NCI-H128 (cell line): ENCODE results near the gene JAKMIP1.
A peak's percentile ranks its signal among the peaks of the same experiment; 100 is the strongest.
"Not testable (repeated sequence)": the region's sequence is repeated elsewhere in the genome, so short reads cannot be mapped to it uniquely, and the experiment has no call there.

Experiments used
- DNase-seq: peaks from one replicate; lab custom pipeline; 2025; ENCODE audit not compliant: unreplicated experiment; lab: John Stamatoyannopoulos, UW

Gene JAKMIP1

DNA sequence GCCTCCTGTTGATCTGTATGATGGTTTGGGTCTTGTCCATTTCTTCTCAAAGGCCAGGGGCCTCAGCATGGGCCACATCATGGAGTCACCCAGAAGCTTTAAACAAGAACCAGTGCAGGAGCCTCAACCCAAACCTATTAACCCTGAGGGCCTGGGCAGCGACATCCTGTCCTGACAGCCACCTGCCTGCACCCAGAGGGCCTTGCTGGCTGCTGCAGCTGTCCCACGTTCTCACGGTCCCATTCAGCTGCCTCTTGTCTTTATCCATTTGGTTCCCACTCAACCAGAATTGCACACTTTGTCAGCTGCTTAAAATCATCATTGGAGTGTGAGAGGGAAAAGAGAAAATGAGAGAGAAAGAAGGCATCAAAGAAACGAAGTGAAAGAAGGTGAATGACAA lies 203.7 kb downstream of the JAKMIP1 start:
- DNase-seq: no peak

DNA sequence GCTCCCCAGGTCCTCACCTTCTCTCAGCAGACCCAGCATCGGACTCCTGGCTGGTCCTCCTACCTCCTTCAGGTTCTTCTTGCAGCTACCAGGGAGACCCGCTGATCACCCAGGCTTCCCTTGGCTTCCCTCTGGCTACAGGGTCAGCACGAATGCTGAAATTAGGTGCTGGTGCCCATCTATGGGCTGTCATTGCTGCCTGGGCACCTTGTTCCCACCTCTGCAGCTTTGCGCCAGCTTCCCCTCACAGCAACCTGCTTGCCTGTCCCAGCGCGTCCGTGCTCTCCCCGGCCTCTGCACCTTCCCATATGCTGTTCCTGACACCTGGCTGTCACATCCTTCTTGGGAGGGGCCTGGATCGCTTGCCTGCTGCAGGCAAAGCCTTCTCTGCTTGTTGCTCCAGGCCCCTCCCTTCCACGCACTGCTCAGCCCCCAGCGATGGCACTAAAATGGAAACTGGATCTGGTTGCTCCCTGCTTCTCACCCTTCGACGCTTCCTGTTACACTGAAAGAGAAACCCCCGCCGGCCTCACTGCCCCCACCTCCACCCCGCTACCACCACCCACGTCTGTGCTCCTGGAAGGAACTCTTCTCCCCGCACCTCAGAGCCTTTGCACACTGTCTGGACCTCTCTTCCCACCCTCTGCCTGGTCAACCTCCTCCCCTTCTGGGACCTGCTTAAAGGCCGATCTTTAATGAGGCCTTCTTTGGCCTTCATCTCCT lies 204.3 kb downstream of the JAKMIP1 start:
- no peak for DNase-seq

DNA sequence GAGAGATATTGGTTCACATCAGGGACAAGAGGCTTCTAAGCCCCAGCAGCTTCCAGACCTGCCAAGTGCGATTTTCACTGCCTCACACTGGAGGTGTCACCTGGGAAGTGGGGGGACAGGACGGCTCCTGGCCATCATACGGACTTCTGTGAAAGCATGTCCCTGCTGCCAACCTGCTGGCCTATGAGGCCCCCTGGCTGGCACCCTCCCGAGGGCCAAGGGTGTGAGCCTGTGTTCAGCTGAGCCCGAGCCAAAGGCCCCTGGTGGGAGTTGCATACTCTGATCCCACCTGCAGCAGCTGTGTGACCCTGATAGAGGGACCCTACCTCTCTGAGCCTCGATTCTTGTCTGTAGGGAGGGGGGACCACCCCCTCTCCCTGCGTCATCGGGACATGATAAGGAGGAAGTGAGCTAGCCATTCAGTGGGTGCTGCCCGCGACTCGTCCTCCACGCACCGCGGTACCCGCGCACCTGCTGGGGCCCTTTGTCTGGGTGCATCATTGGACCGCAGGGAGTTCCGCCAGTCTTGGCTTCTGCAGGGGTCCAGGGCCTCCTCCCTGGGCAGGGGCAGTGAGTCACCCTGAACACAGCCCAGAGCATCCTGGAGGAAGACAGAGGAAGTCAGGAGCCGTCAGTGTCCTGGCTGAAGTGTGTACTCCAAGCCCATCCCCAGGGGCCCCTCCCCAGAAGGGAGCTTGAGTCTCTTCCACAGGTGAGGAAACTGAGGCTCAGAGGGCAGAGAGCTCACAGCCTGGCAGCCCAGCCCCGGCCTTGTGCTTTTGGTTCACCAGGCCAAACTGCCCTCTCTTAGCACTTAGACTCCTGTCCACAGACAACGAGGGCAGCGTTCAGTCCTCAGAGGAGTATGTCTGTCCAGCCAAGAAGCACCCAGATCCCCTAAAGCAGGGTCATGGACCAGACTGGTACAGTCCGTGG lies 206.2 kb downstream of the JAKMIP1 start:
- no peak for DNase-seq

DNA sequence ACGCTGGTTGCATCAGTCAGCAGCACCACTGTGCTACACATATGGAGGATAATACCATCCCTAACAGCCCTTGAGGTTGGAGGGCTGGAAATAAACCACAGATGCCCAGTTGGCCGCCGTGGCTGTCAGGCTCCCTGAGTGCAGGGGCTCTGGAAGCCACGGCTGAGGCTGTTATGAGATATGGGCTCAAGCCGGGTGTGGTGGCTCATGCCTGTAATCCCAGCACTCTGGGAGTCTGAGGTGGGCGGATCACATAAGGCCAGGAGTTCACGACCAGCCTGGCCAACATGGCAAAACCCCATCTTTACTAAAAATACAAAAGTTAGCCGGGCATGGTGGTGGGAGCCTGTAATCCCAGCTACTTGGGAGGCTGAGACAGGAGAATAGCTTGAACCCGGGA lies 207.0 kb downstream of the JAKMIP1 start:
- DNase-seq: not testable (repeated sequence)

DNA sequence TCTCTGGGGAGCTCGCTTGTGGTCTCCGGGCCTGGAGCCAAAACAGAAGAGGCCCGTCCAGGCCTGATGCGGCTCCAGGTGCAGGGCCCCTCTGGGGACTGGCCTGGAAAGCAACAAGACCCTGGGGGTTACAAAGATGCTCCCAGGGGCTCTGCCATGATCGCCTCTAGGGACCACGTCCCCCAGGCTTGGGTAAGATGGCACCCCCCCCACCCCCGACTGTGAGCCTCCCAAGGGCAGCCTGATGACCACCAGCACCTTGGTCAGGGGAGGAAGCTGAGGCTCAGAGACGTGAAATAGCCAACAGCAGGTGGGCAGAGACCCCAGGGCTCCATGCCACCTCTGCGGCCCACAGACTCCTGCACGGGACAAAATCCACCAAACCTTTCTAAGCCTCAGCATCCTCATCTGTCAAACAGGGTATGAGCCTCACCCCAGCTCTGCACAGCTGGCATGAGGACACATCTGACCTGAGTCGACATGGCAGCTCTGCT lies 207.5 kb downstream of the JAKMIP1 start:
- DNase-seq: no peak

DNA sequence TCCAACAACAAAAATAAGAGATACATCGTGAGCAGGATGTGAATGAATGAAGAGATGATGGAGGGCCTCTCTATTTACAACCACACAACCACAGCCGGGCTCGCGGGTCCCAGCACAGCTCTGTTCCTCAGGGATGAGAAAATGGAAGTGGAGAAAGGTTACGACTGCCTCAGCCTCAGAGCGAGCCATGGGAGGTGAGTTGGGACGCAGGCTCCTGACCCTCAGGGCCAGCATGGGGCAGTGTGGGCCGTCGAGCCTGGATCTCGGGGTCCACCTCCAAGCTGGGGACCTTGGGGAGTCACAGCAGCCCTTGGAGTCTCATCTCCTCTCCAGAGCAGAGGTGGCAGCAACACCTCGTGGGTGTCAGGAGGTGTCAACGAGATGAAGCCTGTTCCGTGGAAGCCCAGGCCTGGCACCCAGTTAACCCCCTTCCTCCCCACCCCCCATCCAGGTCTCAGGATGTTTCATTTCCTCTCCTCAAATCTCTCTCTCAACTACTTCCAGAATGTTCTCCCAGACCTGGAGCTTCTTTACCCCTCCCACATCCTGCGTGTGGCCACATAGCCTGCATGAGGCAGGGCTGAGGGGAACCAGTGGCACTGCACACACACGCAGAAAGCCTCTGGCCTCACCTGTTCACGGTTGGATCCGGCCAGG lies 208.1 kb downstream of the JAKMIP1 start:
- no peak for DNase-seq

DNA sequence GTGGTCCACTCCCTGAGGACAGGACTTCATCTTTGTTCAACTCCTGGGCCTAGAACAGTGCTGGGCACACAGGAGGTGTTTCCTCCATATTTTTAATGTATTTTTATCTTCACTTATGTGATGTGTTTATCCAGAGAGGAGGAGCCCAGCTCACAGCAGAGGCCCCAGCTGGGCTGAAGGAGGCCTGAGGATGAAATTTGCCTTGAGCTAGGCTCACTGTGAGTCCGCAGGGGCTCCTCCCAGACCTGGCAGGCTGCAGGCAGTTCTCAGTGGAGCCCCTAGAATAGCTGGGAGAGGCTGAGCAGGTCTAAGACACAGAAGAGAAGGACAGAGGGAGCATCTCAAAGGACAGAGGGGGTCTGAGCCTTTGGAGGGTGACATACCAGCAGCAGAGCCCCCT lies 208.9 kb downstream of the JAKMIP1 start:
- DNase-seq: no peak

DNA sequence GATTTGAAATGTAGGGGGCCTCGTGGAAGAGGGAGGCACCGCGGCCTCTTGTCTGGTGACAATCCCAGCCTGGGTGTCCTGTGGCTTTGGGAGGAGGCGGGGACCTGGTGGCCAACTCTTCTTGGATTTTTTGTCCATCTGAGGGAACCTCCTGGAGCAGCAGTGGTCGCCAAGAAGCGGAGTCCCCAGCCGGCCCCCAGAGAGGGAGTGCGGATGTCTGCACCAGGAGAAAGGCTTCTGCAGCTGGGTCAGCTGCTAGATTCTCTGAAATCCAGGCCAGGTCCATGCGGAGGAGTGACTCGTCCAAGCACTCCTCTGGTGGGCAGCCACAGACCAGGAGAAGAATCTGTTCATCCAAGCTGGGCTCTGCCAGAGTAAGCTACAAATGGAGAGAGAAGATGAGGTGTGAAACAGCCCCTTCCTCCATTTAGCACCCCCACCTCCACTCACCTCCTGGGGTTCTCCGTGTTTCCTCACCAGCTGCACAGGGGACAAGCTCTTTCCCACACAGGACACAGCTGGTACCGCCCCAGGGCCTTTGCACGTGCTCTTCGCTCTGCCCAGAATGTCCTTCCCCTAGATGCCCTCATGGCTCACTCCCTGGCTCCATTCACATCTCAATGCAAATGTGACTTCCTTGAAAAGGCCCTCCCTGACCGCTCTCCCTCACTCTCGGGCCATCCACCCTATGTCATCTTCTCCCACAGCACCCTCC lies 209.7 kb downstream of the JAKMIP1 start:
- no peak for DNase-seq

DNA sequence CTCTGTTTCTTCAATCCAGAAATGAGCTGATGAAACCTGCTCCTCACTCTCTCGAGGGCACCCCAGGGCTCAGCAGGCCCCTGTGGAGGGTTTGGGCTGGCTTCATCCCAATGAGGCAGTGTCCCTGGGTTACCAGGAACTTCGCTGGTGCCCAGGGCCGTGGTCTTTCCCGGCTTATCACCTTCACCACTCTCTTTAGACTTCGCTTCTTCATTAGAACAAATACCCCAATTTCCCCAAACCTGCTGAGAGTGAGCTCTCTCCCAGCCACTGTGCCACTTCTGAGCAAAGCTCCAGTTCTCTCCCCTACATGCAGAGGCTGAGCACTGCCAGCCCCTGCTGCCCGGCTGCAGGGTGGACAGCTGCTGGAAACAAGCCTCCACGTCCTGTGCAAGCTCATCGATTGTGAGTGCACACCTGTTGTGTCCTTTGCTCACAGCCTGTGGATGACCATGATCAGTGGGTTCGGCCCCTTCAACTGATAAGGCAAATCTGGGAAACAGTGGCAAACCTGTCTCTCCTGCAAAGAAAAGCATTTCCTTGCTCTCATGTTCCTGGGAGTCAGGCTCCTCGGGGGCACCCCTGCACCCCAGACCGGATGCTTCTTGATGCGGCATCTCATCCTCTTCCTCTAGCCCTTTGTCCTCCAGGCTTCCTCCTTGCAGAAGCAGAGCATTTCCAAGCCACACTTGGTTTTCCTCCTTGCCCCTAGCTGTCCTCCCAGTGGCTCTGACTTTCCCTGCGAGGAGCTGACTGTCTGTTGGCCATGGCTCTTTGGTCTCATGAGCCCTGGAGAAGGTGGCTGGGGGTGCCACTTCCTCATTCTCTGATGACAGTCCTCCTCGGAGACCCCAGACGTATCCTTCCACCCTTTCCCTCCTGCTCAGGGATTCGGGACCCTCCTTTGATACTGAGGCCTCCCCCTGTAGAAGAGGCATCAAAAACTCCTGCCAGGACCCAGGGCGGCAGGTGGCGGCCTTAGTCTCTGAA lies 210.8 kb downstream of the JAKMIP1 start:
- no peak for DNase-seq

DNA sequence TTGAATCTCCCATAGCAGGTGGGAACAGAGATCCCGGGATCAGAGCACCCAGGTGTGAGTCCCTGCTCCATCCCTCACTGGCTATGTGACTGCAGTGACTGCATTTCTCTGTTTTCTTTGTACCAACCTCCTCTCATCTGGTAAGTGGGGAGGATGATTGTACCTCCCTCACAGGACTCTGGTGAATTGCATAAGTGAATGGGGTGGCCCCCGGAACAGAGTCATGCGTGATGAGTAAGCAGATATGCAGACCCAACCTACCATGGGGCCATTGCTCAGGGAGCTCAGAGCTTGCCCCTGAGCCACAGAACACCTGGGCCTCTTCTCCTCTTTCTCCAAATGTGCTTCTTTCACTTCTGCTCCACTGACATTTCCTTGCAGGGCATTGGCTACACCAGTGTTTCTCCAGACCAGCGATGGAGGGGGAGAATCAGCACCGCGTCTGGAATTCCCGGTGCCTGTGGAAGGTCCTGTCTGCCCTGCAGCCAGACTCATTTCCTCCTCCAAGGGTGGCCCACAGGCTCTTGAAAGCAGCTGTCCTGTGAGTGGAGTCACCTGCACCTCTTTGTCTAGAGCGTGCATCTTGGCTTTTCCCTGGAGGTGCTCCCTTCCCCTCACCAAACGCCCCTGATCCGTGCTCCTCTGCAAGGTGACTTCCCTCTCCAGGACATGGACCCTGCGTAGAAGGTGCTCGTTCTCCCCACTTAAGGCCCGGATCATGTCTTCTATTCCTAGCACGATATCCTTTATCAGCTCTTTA lies 212.1 kb downstream of the JAKMIP1 start:
- no peak for DNase-seq

DNA sequence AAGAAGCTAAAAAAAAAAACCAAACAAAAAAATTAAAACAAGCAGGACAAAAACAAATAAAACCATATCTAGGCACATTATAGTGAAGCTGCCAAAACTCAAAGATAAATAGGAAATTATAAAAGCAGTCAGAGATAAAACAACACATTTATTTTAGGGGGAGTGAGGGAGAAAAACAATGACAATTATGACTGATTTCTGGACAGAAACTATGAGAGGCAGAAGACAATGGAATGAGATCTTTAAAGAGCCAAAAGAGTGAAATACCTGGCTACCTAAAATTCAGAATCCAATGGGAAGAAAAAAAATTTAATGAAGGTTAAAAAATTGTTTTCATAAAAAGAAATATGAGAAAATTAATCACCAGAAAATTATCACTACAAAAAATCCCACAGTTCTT lies 215.5 kb downstream of the JAKMIP1 start:
- no peak for DNase-seq

DNA sequence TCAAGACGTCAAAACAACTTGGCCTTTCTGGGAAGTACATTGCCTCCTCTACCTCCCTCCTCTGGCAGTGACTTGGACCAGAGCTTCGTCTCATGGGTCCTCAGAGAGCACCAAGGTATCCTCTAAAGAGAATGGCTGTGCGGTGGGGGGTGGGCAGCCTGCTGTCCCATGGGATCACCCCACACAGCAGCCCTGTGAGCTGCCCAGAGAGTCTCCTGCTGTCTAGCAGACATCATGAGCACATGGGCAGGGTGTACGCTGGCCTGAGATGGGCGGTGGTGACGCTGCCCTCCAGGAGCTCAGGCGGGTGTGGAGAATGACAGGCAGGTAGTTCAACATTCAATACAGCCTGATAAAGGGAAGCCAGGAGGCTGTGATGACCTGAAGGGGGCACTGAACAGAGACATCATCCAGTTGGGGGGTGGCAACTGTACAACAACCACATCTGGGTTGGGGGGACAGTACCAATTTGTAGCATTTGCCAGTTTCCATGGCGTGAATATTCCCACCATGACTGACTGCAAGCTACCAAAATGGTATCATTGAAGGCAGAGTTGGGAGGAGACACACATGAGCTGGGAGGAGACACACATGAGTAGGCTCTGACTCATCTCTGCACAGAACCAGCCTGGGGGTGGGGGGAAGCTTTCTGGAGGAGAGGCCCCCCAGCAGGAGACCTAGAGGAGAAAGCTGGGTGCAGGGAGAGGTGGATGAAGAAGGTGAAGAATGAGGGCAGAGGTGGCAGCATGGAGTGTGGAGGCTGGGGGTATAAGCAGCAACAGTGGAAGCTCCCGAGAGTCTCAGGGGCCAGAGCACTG lies 218.0 kb downstream of the JAKMIP1 start:
- no peak for DNase-seq

DNA sequence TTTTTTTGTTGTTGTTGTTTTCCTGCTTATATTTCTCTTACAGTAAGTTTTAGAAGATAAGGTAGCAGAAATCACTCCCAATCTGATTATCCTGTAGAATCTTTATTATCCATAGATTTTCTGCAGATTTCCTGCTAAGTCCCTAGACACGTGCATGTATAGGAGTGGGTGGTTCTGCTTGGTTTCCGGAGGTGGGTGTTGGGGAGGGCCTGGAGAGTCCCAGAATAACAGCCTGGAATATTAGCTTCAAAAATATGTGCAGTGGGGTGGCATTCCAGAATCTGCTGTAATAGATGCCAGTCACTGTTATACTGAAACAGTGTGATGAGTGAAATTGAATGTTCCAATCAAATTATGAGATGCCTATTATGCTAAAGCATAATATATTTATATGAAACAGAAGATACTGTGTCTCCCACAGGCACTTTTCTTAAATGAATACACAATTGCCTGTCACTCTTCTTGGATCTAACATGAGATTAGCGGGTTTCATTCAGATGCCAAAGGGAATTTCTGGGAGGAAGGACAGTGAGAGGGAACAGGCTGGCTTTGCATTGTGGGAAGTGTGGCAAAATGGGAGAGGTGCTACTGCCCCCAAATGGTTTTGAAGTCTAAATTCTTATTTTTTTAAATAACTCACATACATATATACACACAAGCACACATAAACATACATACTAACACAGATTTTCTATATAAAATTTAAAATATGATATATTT lies 219.8 kb downstream of the JAKMIP1 start:
- DNase-seq: no peak

DNA sequence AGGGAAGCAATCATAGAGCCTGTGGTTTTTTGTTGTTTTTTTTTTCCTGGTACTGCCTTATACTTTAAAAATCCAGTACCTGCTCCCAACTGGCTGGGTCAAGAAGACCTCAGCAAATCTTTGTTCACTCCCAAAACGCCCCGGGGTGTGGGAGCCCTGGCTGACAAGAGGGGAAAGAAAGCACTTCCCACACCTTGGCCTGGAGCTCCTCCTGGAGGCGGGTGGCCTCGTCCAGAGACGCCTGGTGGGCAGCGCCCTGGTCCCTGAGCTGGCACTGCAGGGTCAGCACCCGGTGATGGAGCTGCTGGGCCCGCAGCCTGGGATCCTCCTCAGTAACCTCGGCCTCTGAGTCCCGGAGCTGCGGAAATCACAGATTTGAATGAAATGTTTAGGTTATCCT lies 220.4 kb downstream of the JAKMIP1 start:
- DNase-seq: peak; percentile 16

DNA sequence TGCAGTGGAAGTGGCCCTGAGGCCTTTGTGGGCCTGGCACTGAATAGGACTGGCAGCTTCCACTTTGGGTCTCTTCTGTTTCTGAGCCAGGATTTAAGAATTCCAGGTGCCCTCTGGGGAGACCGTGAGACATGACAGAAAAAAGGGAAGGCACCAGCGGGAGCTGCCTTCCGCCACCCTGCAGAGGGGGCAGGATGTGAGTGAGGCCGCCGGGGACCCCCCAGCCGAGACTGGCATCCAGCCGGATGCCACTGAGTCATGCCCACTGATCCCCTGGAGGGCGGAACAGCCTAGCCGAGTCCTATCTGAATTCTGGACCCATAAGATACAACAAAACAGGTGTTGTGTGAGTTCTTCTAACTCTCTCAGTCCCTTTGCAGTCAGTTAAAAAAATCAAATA lies 223.4 kb downstream of the JAKMIP1 start:
- no peak for DNase-seq

DNA sequence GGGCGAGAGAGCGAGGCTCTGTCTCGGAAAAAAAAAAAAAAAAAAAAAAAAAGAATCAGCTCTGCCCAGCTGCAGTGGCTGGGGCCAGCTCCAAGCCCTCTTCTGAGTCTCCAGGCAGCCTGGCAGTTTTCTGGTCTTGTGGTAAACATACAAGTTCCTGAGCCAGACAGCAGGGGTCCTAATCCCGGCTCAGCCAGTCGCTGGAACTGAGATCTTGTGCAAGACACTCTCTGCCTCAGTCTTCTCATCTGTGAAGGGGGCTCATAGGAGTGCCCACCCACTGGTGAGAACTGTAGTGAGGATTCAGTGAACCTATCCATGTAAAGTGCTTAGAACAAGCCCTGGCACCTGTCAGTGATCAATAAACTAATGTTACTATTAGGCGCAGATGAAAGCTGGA lies 223.9 kb downstream of the JAKMIP1 start:
- DNase-seq: no peak
